ENCODE measurements around the gene GPR32. TPM values are rescaled to one million over a fixed set of nuclear protein-coding genes. Genes with fewer than 3 reads are reported as not detected.

GPR32 gene
- total and polyA plus RNA-seq, 2 experiments from 2014 or later, result not detected

DNA sequence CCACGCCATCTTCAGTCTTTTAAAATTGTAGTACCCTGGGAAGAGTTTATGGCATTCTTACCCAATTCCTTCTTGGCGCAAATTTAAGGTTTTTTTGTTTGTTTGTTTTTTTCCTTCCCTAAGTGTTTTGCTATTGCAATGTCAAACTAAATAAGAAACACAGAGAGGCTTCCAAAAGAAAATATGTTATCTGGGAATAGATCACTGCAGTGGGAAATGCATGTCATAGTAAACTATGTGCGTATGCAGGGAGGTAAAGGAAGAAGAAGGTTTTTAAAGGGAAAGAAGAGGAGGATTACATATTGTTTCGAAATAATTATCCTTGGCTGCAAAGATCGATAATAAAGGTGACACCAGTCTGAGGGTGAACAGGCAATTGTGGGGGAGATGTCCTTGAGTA lies 33.9 kb upstream of the GPR32 start:
- Histone ChIP-seq H4K20me1 (ENCODE audit: insufficient read depth) (no peaks in the 10 kb centered on the region), H3K4me2 (ENCODE audit: unreplicated experiment) (no peak overlapping the region), H3K9ac (no peak overlapping the region), H3K27me3 (replicated peaks; ENCODE audit: insufficient read depth) (peaks cover 60% of the 10 kb centered on the region), H3F3A (ENCODE audit: insufficient read depth) (no peaks in the 10 kb centered on the region), H3K79me2 (ENCODE audit: insufficient read depth) (no peaks in the 10 kb centered on the region), H2AFZ (no peak overlapping the region), H3K9me2 (ENCODE audit: insufficient read depth) (no peaks in the 10 kb centered on the region), H3K4me3 (no peak overlapping the region), H3K36me3 (ENCODE audit: low read depth) (no peaks in the 10 kb centered on the region), H3K27ac (no peak overlapping the region), H3K9me3 (ENCODE audit: low read depth) (no peaks in the 10 kb centered on the region), H3K4me1 (ENCODE audit: insufficient read depth) (no peaks in the 10 kb centered on the region)
- WGBS, 2 experiments (ENCODE audit: low coverage in 1 of 2, low lambda C conversion rate in 2 of 2, missing lambda C conversion rate in 2 of 2), result 12 to 13% methylated on average over 5 of the region's 5 CpGs
- no peak for DNase-seq
- in situ Hi-C loops (cut with MboI), result no loop called here
- TF ChIP-seq EZH2phosphoT487 (IDR thresholded peaks at IDR 0.05; ENCODE audit: insufficient read depth, low read depth), result no peak
- no peak for TF ChIP-seq EZH2 (IDR thresholded peaks at IDR 0.05; ENCODE audit: insufficient read depth, poor library complexity, severe bottlenecking)

DNA sequence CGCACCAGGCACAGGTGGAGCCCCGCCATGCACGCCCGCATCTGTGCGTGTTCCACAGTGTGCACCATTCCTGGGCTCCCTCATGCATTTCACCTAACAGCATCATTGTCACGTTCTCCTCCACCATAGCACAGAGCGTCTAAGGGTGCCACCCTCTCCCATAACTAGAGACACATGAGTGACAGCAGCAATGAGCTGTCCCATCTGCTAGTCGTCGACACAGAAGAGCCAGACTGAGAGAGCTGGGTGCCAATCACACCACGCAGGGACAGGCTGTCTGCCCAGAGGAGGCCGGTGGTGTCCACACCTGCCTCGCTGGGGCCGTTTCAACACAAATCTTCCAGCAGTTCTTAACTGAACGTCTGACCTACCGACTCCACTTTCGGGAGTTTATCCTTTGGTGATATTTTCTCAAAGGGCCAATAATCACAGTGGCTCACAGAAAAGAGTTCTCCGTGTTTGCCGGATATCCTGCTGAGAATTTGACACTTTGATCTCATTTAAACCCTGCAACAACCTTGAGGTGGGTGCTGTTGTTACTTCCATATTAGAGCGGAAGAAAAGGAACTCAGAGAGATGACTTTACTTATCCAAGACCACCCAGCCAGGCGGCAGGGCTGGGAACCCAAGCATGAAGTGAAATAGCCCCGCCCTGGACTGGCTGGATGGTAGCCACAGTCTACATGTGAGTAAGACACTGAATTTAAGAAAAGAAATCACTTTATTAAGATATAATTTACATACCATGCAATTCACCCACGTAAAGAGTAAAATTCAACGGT lies 30.9 kb upstream of the GPR32 start:
- TF ChIP-seq EZH2phosphoT487 (IDR thresholded peaks at IDR 0.05; ENCODE audit: insufficient read depth, low read depth), result no peak
- TF ChIP-seq EZH2 (IDR thresholded peaks at IDR 0.05; ENCODE audit: insufficient read depth, poor library complexity, severe bottlenecking), result no peak

DNA sequence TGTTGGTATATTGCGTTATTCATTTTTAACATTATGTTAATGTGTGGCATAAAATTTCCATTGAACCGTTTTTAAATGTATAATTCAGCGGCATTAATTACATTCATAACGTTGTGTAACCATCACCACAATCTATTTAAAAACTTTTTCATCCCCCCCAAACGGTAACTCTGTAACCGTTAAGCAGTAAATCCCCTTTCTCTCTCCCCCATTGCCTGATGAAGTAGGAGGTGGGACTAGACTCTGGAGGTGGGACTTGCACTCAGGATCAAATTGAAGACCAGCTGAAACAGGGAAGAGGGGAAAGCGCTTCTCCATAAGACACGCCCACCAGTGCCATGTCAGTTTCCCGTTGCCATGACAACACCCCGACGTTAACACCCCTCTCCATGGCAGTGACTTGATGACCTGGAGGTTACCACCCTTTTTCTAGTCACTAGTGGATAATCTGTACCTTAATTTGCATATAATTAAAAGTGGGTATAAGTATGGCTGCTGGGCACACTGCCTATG lies 30.3 kb upstream of the GPR32 start:
- no peak overlapping the region for H3K4me2 ChIP-seq (ENCODE audit: unreplicated experiment)
- no peaks in the 10 kb centered on the region for H3F3A ChIP-seq (ENCODE audit: insufficient read depth)
- H3K9ac ChIP-seq, result no peak overlapping the region
- whole genome bisulfite sequencing, 2 experiments (ENCODE audit: low coverage in 1 of 2, low lambda C conversion rate in 2 of 2, missing lambda C conversion rate in 2 of 2), result 20 to 23% methylated on average over 11 of the region's 11 CpGs
- no peak for DNase-seq
- H3K9me3 ChIP-seq (ENCODE audit: low read depth), result no peaks in the 10 kb centered on the region
- peaks cover 41% of the 10 kb centered on the region for H3K27me3 ChIP-seq (replicated peaks; ENCODE audit: insufficient read depth)
- H3K4me3 ChIP-seq, result no peak overlapping the region
- in situ Hi-C loops (cut with MboI), result no loop called here
- H3K4me1 ChIP-seq (ENCODE audit: insufficient read depth), result no peaks in the 10 kb centered on the region
- no peaks in the 10 kb centered on the region for H3K36me3 ChIP-seq (ENCODE audit: low read depth)
- no peaks in the 10 kb centered on the region for H3K9me2 ChIP-seq (ENCODE audit: insufficient read depth)
- H3K27ac ChIP-seq, result no peak overlapping the region
- TF ChIP-seq EZH2phosphoT487 (IDR thresholded peaks at IDR 0.05; ENCODE audit: insufficient read depth, low read depth) (no peak), EZH2 (IDR thresholded peaks at IDR 0.05; ENCODE audit: insufficient read depth, poor library complexity, severe bottlenecking) (no peak)
- H3K79me2 ChIP-seq (ENCODE audit: insufficient read depth), result no peaks in the 10 kb centered on the region
- no peaks in the 10 kb centered on the region for H4K20me1 ChIP-seq (ENCODE audit: insufficient read depth)
- H2AFZ ChIP-seq, result no peak overlapping the region

More for the DNA sequence above, 30.9 kb upstream of the GPR32 start:
- Histone ChIP-seq H4K20me1 (ENCODE audit: insufficient read depth) (no peaks in the 10 kb centered on the region), H3K36me3 (ENCODE audit: low read depth) (no peaks in the 10 kb centered on the region), H3F3A (ENCODE audit: insufficient read depth) (no peaks in the 10 kb centered on the region), H3K9me3 (ENCODE audit: low read depth) (no peaks in the 10 kb centered on the region), H3K4me2 (ENCODE audit: unreplicated experiment) (no peak overlapping the region), H3K4me3 (no peak overlapping the region), H3K4me1 (ENCODE audit: insufficient read depth) (no peaks in the 10 kb centered on the region), H3K27me3 (replicated peaks; ENCODE audit: insufficient read depth) (peaks cover 46% of the 10 kb centered on the region), H3K79me2 (ENCODE audit: insufficient read depth) (no peaks in the 10 kb centered on the region), H3K27ac (no peak overlapping the region), H3K9me2 (ENCODE audit: insufficient read depth) (no peaks in the 10 kb centered on the region), H3K9ac (no peak overlapping the region), H2AFZ (no peak overlapping the region)
- DNase-seq, result no peak
- in situ Hi-C loops (cut with MboI), result no loop called here
- WGBS, 2 experiments (ENCODE audit: low coverage in 1 of 2, low lambda C conversion rate in 2 of 2, missing lambda C conversion rate in 2 of 2), result 39 to 48% methylated on average over 23 of the region's 23 CpGs

DNA sequence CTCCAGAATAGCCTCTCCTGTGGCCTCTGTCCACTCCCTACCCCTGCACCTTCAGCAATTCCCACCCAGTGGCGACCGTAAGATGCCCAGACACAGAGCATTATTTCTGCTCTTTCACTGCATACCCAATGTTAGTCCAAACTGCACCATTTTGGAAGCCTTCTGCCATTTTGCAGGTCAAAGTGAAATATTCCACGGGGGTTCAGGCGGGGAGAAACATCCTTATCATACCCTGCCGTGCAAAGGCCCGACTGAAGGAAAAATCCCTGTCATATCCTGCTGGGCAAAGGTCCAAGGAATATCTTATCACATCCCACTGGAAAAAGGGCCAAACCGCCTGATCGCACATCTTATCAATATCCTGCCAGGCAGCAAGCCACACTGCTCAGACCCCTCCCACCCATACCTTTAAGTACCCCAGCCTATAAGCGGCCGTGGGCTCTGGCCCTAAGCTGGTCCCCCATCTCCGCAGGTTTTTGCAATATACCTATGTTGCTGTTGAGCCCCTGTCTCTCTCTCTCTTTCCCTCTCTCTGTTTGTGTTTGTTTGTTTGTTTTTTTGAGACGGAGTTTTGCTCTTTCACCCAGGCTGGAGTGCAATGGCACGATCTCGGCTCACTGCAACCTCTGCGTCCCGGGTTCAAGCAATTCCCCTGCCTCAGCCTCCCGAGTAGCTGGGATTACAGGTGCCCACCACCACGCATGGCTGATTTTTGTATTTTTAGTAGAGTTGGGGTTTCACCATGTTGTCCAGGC lies 28.9 kb upstream of the GPR32 start:
- 56 to 58% methylated on average over 18 of the region's 18 CpGs for WGBS, 2 experiments (ENCODE audit: low coverage in 1 of 2, low lambda C conversion rate in 2 of 2, missing lambda C conversion rate in 2 of 2)
- TF ChIP-seq EZH2phosphoT487 (IDR thresholded peaks at IDR 0.05; ENCODE audit: insufficient read depth, low read depth), result no peak
- no peak for TF ChIP-seq EZH2 (IDR thresholded peaks at IDR 0.05; ENCODE audit: insufficient read depth, poor library complexity, severe bottlenecking)
- in situ Hi-C loops (cut with MboI), result no loop called here

More for the DNA sequence above, 28.9 kb upstream of the GPR32 start:
- H3K36me3 ChIP-seq (ENCODE audit: low read depth), result no peaks in the 10 kb centered on the region
- H3K9me2 ChIP-seq (ENCODE audit: insufficient read depth), result no peaks in the 10 kb centered on the region
- H3K4me2 ChIP-seq (ENCODE audit: unreplicated experiment), result no peak overlapping the region
- no peaks in the 10 kb centered on the region for H3K79me2 ChIP-seq (ENCODE audit: insufficient read depth)
- H2AFZ ChIP-seq, result no peak overlapping the region
- peaks cover 33% of the 10 kb centered on the region for H3K27me3 ChIP-seq (replicated peaks; ENCODE audit: insufficient read depth)
- no peaks in the 10 kb centered on the region for H3K9me3 ChIP-seq (ENCODE audit: low read depth)
- H3K4me3 ChIP-seq, result no peak overlapping the region
- no peaks in the 10 kb centered on the region for H4K20me1 ChIP-seq (ENCODE audit: insufficient read depth)
- DNase-seq, result no peak
- no peaks in the 10 kb centered on the region for H3K4me1 ChIP-seq (ENCODE audit: insufficient read depth)
- H3F3A ChIP-seq (ENCODE audit: insufficient read depth), result no peaks in the 10 kb centered on the region
- no peak overlapping the region for H3K9ac ChIP-seq
- H3K27ac ChIP-seq, result no peak overlapping the region
